Endothelial cell (in vitro differentiated cells): ENCODE measurements around the gene TBXA2R. TPM values are rescaled to one million over a fixed set of nuclear protein-coding genes. Genes with fewer than 3 reads are reported as not detected.
A peak's percentile ranks its signal among the peaks of the same experiment; 100 is the strongest.

ENCODE experiments used
- DNase-seq: peaks from one replicate; pipeline ENCODE4 v3.0.0; 2021; ENCODE audit warnings: low spot score
- H3K27ac Mint-ChIP-seq: one replicate; pipeline ENCODE4 v1.8.0; 2021; ENCODE audit warnings: mixed read lengths, inconsistent platforms; ENCODE audit not compliant: unreplicated experiment
- H3K27me3 Mint-ChIP-seq: one replicate; pipeline ENCODE4 v1.8.0; 2021; ENCODE audit warnings: mild to moderate bottlenecking, moderate library complexity, mixed read lengths, inconsistent platforms; ENCODE audit not compliant: unreplicated experiment
- H3K36me3 Mint-ChIP-seq: one replicate; pipeline ENCODE4 v1.8.0; 2021; ENCODE audit warnings: mild to moderate bottlenecking, low read depth, mixed read lengths, inconsistent platforms; ENCODE audit not compliant: unreplicated experiment
- H3K4me1 Mint-ChIP-seq: one replicate; pipeline ENCODE4 v1.8.0; 2021; ENCODE audit warnings: mild to moderate bottlenecking, mixed read lengths, inconsistent platforms; ENCODE audit not compliant: unreplicated experiment
- H3K4me3 Mint-ChIP-seq: one replicate; pipeline ENCODE4 v1.8.0; 2021; ENCODE audit warnings: mild to moderate bottlenecking, mixed read lengths, inconsistent platforms; ENCODE audit not compliant: unreplicated experiment
- H3K9me3 Mint-ChIP-seq: one replicate; pipeline ENCODE4 v1.8.0; 2021; ENCODE audit warnings: mixed read lengths, inconsistent platforms; ENCODE audit not compliant: unreplicated experiment
- CTCF ChIP-seq: fragments of 200-600 bp; sonication (generic); IDR thresholded peaks from one replicate; pipeline ENCODE4 v1.5.0; 2021; ENCODE audit warnings: antibody characterized with exemption; ENCODE audit not compliant: unreplicated experiment
- total RNA-seq: library from RNA; stranded (reverse); fragmentation: NEBNext Ultra II Directional; extraction: Animal tissue kit (Norgen Biotek cat#: 25700); gene quantifications from one replicate; pipeline ENCODE4 v1.2.1, GENCODE V29; 2021; ENCODE audit not compliant: unreplicated experiment

TBXA2R gene
- total RNA-seq, 1 donor from 2014 or later, result 7.3 TPM

- Mint-ChIP-seq H3K27me3 (peaks cover 10% of the 10 kb centered on the region), H3K9me3 (no peaks in the 10 kb centered on the region), H3K4me3 (no peak overlapping the region), H3K36me3 (peaks cover 5% of the 10 kb centered on the region), H3K4me1 (peaks cover 11% of the 10 kb centered on the region), H3K27ac (no peak overlapping the region)
- no peak for DNase-seq
- TF ChIP-seq CTCF, result no peak
Measured at GRCh38 chr19:3608750-3609322, 2.2 kb upstream of the TBXA2R start.

GRCh38 chr19:3608079-3608641 lies 1.5 kb upstream of the TBXA2R start:
- Mint-ChIP-seq H3K27ac (peak overlapping the region; percentile 91), H3K9me3 (no peaks in the 10 kb centered on the region), H3K4me3 (peak overlapping the region; percentile 84), H3K36me3 (peaks cover 5% of the 10 kb centered on the region), H3K27me3 (peaks cover 7% of the 10 kb centered on the region), H3K4me1 (peaks cover 11% of the 10 kb centered on the region)
- DNase-seq, result no peak
- TF ChIP-seq CTCF, result no peak

- Mint-ChIP-seq H3K36me3 (peaks cover 5% of the 10 kb centered on the region), H3K27me3 (peaks cover 8% of the 10 kb centered on the region), H3K27ac (peak overlapping the region; percentile 91), H3K4me3 (peak overlapping the region; percentile 84), H3K4me1 (peaks cover 11% of the 10 kb centered on the region), H3K9me3 (no peaks in the 10 kb centered on the region)
- TF ChIP-seq CTCF, result no peak
- no peak for DNase-seq
Measured at GRCh38 chr19:3607303-3608078, 816 bp upstream of the TBXA2R start.

GRCh38 chr19:3606174-3606689 lies 443 bp downstream of the TBXA2R start:
- no peak for DNase-seq
- Mint-ChIP-seq H3K27ac (no peak overlapping the region), H3K9me3 (no peaks in the 10 kb centered on the region), H3K4me1 (peaks cover 11% of the 10 kb centered on the region), H3K4me3 (no peak overlapping the region), H3K27me3 (peaks cover 8% of the 10 kb centered on the region), H3K36me3 (no peaks in the 10 kb centered on the region)
- TF ChIP-seq CTCF, result no peak

- no peak overlapping the region for H3K27ac Mint-ChIP-seq
- H3K9me3 Mint-ChIP-seq, result no peaks in the 10 kb centered on the region
- H3K4me1 Mint-ChIP-seq, result peaks cover 11% of the 10 kb centered on the region
- TF ChIP-seq CTCF, result no peak
- no peak overlapping the region for H3K4me3 Mint-ChIP-seq
- peaks cover 8% of the 10 kb centered on the region for H3K27me3 Mint-ChIP-seq
- no peak for DNase-seq
- no peaks in the 10 kb centered on the region for H3K36me3 Mint-ChIP-seq
Measured at GRCh38 chr19:3605770-3606169, 905 bp downstream of the TBXA2R start.
